ENCODE measurements around the gene APCDD1L.

DNA sequence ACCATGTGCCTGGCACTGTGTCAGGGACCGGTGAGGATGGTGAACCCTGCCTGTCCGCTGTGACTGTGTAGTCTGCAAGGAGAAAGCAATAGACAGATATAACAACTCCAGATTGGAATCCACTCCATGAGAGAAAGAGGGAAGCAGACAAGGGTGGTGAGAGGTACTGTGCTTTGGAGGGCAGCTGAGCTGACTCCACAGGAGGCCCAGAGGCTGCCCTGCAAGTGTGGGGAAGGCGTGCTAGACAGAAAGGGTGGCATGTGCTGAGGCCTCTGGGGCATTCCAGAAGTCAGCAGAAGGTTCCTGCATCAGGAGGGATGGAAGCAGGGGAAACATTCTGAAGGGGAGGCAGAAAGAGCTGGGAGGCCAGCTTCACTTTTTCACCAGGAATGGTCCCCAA is 39.3 kb upstream of the APCDD1L start:
- no peak for TF ChIP-seq CTCF (conservative IDR thresholded peaks at IDR 0.05; ENCODE audit: low read length)
- TF ChIP-seq EZH2phosphoT487 (IDR thresholded peaks at IDR 0.05; ENCODE audit: borderline replicate concordance), result no peak

Measured in Loucy (cell line).